MM.1S (cell line): ENCODE results near the gene IL18BP.

Experiments
- CTCF ChIP-seq: fragments of 300-600 bp; sonication (generic); IDR thresholded peaks from 2 replicates; pipeline ENCODE4 v1.5.1; 2016; ENCODE audit warnings: antibody characterized with exemption, low read length, mixed read lengths
- EZH2 ChIP-seq: fragments of 300-600 bp; sonication (generic); optimal IDR thresholded peaks from 2 replicates; pipeline ENCODE3; 2017; ENCODE audit warnings: low read depth, mild to moderate bottlenecking, antibody characterized with exemption, low read length, mixed read lengths
- EZH2phosphoT487 ChIP-seq: fragments of 300-600 bp; sonication (generic); IDR thresholded peaks from 2 replicates; pipeline ENCODE4 v1.6.1; 2018; ENCODE audit warnings: antibody characterized with exemption, low read length

GRCh38 chr11:72002841-72003775, 4.4 kb downstream of the IL18BP start:
- TF ChIP-seq CTCF (no peak), EZH2 (no peak), EZH2phosphoT487 (no peak)
